NCI-H526 treated with DMSO at 0.1 percent for 48 hours (cell line): ENCODE data around the gene NHLRC4.

Experiments
- DNase-seq: peaks from one replicate; lab custom pipeline; 2025; lab: John Stamatoyannopoulos, UW

Gene NHLRC4

DNA sequence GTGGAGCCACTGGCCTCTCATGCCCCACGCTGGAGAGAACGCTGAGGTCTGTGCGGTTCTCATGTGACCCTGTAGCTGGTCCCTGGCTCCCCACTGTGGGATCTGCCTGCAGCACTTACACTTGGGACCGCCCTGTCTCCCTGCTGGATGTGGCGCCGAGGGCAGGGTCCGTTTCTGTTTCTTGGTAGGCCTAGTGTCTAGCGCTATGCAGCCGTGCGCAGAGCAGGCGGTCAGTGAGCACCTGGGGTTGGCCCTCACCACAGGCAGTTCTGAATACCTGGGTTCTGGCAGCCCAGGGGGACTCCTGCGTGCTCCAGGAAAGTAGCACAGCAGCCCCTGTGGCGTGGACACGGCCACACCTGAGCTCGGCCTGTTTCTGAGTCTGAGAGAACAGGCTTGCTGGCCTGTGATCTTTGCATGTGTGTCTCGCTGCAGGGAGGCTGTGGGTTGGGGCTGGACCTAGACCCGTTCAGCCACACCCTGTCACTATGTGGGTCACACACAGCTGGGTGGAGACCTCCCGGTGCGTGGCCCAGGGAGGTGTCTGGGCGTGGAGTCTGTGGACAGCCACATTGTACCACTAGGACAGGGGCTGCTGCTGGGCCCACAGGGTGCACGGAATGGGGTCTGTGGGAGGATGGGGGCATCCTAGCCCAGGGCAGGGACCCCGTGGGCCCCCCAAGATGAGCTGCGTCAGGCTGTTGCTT is 36.5 kb upstream of the NHLRC4 start:
- DNase-seq = no peak

DNA sequence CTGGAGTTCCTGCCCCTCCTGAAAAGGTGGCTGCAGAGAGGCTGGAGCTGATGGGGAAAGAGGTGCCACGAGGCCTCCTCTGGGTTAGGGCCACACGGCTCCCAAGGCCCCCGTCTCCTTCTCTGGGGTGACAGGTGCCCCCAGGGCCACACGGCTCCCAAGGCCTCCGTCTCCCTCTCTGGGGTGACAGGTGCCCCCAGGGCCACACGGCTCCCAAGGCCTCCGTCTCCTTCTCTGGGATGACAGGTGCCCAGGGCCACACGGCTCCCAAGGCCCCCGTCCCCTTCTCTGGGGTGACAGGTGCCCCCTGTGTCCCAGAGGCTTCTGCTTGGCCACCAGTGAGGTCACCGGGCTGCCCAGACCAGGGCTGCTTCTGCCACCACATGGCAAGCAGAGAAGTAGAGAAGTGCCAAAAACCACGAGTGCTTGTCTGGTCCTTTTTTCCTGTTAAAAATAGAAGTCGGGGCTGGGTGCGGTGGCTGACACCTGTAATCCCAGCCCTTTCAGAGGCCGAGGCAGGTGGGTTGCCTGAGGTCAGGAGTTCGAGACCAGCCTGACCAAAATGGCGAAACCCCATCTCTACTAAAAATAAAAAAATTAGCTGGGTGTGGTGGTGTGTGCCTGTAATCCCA is 35.2 kb upstream of the NHLRC4 start:
- no peak for DNase-seq

DNA sequence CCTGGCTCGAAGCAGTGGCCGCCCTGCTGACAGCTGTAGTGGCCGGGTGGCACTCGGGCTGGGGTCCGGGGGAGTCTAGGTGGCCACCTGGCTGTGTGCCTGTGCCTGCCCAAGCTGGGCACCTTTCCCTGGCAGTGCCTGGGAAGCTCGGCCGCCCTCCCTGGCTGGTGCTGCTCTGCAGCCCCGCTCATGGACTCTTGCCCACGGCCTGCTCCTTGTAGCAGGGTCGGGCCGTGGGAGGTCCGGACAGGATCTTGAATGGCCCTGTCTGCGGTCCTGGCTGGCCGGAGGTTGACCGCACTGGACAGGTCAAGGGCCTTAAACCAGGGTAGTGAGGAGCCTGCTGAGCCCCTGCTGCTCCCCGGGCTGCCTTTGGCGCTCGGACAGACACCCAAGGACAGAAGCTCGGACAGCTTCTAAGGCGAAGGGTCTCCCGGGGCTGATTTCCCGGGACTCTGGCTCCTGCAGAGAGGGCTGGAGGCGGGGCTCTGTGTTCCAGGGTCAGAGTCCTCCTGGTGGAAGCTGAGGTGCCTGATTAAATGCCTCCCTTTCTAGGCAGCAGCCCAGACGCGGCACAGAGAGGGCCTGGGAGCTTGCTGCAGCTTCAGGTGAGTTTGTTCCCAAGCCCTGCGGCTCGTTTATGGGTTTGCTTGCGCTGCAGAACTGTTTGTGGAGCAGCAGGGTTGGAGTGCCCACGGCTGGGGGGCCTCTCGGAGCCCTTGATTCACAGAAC is 33.2 kb upstream of the NHLRC4 start:
- DNase-seq = peak; percentile 42

DNA sequence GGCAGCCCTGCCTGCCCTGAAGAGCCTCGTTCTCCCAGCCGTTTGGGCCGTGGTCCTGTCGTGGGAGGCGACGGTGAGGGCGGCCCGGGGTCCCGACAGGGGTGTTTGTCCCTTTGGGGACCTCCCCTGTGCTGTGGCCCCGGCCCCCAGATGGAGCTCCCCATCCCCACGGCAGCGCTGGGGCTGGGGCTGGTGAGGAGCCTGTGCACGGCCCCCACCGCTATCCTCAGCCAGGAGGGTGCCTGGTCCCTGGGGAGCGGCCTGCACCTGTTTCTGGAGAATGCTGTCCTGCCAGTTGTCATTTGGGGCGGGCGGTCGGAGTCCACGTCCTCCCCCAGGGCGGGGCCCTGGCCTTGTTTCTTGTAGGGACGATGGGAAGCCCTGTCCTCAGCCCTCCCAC is 32.7 kb upstream of the NHLRC4 start:
- no peak for DNase-seq

- DNase-seq = no peak
Observed at GRCh38 chr16:534856-535445, 31.9 kb upstream of the NHLRC4 start.

DNA sequence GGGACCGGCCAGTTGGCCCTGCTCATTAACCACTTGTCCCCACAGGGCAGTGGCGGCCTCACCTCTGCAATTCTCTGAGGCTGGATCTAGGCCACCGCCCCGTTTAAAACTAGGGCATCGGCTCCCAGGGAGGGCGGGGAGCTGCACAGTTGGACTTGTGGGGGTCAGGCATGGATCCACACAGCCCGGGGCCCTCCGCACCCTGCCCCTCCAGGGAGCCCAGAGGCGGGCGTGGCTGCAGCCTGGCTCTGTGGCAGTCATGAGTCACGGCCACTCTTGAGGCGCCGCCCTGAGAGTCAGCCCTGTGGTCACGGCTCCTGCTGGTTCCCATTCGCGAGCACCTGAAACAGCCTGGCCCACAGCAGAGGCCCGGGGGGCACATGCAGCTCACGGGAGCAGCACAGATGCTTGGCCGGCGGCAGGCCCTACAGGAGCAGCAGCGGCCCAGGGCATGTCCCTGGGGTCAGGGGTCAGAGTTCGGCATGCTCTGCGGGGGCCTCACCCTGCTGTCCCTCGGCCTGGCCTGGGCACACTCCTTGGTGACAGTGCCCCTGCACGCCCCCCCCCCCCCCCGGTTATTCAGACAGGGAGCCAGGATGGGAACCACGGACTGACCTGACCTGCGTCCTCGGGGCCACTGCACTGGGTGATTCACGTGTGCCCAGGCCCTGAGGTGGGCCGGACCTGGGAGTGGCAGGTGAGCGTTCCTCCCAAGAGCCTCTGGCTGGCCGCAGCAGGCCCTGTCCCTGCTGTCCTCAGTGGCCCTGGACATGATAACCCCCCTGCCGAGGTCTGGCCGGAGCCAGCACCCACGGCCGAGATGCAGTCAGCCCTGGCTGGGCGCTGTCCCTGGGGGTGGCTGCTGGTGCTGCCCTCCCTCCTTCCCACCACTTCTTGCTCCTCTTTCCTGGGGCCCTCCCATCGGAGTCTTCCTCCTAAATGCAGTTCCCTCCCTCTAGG is 31.1 kb upstream of the NHLRC4 start:
- no peak for DNase-seq

DNA sequence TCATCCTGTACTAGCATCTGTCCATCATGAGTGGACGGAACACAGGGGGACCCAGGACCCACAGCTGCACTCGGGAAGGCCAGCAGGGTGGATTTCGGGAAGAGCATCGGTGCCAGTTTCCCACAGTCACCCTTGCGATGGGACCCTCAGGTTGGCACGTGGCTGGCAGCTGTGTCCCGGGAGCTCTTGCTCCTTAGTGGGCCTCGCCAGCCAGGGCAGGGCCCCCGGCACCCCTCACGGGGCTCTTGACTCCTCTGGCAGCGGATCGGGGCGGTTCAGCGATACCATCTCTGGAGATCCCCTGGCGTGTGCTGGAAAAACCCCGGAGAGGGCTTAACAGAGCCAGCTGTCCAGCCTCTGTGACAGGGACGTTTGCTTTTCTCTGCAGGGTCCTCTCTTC is 30.1 kb upstream of the NHLRC4 start:
- DNase-seq = no peak

DNA sequence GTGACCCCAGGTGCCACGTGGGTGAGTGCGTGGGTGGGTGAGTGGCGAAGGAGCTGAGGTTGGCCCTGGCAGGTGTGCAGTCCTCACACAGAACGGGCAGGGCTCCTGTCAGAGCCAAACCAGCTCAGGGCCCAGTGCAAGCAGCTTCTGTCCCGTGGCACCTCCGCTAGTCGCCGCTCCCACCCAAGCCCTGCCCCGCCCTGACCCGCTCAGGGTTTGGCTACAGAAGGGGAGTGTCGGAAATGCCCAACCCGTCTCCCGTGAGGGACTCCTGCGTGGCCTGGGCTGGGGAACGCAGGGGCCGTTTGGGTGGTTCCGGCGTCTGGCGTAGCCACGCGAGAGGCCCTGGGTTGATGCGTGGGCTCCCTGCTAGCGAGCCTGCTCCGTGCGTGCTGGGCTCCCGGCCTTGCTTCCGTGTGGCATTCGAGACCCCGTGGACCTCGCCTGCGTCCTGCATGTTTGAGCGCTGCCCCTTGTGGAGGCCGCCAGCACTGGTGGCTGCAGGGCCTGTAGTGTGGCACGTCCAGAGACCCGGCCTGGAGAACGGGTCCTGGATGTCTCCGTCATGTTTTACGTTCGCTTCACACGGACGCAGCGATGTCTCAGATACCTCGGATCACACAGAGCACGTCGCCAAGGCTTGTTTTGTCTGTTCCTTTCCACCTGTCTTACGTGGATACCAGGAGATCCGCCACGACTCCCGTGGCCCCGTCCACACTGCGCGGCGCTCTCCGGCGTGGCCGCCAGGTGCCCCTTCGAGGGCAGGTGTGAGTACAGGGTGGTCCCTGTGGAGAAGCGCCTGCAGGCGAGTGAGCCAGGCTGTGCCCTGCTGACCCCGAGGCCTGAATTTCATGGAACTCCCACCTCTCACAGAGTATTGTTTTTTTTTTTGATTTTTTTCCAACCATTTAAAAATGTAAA is 29.1 kb upstream of the NHLRC4 start:
- DNase-seq = no peak

- no peak for DNase-seq
Observed at GRCh38 chr16:539901-540530, 26.8 kb upstream of the NHLRC4 start.

- DNase-seq = no peak
Observed at GRCh38 chr16:540645-541340, 26.0 kb upstream of the NHLRC4 start.

DNA sequence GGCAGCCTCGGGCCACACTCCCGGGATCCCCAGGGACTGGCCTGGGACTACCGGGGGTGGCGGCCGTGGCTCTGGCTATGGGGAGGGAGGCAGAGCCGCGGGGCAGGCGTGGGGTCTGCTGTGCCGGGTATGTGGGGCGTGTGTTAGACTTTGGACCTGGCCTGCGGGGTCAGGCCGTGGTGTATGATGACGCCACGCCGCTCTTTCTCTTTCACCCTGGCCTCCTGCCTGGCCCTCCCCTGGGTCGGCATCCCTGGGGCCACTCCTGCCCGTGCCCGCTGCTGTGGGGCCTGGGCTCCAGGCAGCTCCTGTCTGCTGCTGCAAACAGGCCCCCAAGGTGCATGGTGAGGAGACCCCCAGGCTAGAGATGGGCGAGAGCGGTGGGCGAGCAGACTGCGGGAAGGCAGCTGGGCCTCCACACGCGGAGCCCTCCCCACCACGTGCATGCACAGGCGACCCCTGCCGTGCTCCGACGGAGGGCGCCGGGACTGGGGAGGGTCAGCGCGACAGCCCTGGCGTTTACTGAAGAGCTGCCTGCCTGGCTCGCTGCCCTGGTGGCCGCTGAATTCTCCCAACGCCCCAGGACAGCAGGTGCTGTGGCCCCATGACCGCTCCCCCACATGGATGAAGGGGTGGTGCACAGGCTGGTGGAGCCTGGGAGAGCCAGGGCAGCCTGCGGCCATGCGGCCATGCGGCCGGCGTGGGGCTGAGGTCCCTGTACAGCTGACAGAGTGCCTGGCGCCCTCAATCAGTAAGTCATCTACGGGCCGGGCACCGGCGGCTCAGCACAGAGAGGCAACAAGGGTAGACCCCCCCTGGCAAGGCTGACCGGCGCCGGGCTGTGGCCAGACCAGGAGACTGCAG is 23.3 kb upstream of the NHLRC4 start:
- no peak for DNase-seq

- no peak for DNase-seq
Observed at GRCh38 chr16:544517-544916, 22.3 kb upstream of the NHLRC4 start.

DNA sequence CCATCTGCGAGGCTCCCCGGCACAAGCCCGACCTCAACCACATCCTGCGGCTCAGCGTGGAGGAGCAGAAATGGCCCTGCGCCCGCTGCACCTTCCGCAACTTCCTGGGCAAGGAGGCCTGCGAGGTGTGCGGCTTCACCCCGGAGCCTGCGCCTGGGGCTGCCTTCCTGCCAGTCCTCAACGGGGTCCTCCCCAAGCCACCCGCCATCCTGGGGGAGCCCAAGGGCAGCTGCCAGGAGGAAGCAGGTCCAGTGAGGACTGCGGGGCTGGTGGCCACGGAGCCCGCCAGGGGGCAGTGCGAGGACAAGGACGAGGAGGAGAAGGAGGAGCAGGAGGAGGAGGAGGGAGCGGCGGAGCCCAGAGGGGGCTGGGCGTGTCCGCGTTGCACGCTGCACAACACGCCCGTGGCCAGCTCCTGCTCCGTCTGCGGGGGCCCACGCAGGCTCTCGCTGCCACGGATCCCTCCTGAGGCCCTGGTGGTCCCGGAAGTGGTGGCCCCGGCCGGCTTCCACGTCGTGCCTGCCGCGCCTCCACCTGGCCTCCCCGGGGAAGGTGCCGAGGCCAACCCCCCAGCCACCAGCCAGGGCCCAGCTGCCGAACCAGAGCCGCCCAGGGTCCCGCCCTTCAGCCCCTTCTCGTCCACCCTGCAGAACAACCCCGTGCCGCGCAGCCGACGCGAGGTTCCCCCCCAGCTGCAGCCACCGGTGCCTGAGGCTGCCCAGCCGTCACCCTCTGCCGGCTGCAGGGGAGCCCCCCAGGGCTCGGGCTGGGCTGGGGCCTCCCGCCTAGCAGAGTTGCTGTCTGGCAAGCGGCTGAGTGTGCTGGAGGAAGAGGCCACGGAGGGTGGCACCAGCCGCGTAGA is 19.7 kb upstream of the NHLRC4 start:
- no peak for DNase-seq

- DNase-seq = no peak
Observed at GRCh38 chr16:548586-548985, 18.2 kb upstream of the NHLRC4 start.

DNA sequence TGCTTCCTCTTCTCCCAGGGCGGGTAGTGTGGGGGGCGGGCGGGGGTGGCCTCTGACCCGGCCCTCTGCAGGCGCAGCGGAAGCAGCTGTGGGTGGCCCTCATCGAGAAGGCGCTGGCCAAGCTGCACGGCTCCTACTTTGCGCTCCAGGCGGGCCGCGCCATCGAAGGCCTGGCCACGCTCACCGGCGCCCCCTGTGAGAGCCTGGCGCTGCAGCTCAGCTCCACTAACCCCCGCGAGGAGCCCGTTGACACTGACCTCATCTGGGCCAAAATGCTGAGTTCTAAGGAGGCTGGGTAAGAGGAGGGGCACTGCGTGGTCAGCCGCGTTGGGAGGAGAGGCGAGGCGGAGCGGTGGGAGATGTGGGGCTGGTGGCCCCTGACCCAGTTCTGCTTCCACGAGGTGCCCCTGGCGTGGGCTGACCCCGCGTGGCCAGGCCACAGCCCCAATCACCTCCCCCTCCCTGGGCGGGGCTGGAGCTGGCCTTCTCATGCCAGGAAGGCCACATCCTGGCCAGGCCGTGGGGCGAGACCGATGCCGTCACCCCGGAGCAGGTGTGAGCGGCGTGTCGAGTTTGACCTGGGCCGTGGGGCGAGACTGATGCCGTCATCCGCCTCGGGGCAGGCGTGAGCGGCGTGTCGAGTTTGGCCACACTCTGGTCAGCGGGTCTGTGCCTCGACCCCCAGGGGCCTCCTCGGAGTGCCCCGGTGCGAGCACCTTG is 17.1 kb upstream of the NHLRC4 start:
- DNase-seq = no peak

DNA sequence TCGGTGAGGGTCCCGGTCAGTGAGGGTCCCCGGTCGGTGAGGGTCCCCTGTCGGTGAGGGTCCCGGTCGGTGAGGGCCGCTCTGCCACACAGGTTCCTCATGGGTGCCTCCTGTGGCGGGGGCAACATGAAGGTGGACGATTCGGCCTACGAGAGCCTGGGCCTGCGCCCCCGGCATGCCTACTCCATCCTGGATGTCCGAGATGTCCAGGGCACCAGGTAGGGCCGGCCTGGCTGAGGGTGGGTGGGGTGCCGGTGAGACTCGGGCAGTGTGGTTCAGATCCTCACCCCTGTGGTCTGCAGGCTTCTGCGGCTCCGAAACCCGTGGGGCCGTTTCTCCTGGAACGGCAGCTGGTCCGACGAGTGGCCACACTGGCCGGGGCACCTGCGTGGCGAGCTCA is 15.6 kb upstream of the NHLRC4 start:
- no peak for DNase-seq

DNA sequence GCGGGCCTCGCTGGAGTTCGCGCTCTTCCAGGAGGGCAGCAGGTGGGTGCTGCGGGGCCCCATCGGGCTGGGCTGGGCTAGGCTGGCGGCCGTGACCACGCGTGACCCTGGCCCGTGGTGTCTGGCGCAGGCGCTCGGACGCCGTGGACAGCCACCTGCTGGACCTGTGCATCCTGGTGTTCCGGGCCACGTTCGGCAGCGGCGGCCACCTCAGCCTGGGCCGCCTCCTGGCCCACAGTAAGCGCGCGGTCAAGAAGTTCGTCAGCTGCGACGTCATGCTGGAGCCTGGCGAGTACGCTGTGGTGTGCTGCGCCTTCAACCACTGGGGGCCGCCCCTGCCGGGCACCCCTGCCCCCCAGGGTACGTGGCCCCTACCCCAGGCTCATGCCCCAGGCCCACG is 14.6 kb upstream of the NHLRC4 start:
- DNase-seq = no peak
